HG03442 (cell line): Measurements from ENCODE around the gene TRPC4.
"Not testable (repeated sequence)": the region's sequence is repeated elsewhere in the genome, so short reads cannot be mapped to it uniquely, and the experiment has no call there.

Experiments
- ATAC-seq: cut with Tn5 transposase; IDR thresholded peaks from one replicate; pipeline ENCODE4 v1.9.1; 2021; ENCODE audit warnings: mild to moderate bottlenecking, moderate library complexity; ENCODE audit not compliant: unreplicated experiment

TRPC4 gene

DNA sequence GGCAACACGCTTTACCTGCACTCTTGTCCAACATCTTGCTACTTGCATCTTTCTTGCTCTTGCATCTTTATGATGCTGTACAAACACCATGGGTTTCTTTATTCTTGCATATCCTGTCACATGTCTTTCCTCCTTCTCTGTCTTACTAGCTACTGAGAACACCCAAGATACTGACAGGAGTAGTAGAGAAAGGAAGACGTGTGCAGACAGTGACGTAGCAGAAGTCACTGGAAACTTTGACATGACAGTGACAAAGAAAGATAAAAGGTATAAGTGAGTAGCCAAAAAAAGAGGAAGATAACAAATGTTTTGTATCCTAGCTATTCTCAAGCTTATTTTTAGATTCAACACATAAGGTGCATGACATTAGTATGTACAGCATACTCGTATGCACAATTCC is 34.2 kb downstream of the TRPC4 start:
- no peak for ATAC-seq

DNA sequence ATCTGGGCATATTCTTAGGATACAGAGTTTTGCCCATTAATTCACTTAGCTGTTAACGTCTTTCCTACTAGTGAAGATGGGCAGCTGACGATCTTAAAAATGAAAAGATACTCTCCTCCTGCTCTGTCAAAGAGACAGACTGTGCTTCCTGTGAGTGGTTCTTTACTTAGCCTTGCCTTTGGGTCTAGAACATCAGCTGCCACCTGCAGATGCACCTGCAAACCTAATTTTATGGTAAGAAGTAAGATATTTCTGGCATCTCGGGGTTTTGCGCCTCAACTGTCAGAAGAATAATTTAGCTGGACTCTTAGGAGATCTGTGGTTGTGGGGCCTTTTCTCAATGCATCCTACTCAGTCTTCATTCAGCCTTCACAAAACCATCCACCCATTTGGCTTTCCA is 36.2 kb downstream of the TRPC4 start:
- no peak for ATAC-seq

DNA sequence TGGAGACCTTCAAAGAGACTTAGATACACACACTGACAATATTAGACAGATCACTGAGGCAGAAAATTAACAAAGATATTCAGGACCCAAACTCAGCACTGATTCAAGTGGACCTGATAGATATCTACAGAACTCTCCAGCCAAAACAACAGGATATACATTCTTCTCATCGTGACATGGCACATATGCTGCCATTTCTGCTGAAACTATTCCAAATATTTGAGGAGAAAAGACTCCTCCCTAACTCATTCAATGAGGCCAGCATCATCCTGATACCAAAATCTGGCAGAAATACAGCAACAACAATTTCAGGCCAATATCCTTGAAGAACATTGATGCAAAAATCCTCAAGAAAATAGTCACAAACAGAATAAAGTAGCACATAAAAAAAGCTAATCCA is 53.3 kb downstream of the TRPC4 start:
- no peak for ATAC-seq

DNA sequence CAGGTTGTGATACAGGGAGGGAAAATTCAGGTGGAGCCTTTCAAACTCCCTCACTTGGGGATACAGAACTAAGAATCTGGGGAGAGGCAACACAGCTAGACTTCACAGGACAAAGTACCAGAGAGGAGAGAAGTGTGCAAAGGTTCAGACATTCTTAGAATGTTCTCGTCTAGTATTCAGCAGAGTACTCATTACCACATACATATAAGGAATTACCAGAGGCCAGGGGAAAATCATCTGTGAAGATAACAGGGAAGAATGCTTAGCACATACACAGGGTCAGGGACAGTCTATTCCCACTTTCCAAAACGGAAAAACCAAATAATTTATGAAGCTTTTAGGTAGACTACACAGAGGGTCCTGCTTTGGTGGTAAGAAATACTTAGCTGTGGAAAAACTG is 58.1 kb downstream of the TRPC4 start:
- no peak for ATAC-seq

DNA sequence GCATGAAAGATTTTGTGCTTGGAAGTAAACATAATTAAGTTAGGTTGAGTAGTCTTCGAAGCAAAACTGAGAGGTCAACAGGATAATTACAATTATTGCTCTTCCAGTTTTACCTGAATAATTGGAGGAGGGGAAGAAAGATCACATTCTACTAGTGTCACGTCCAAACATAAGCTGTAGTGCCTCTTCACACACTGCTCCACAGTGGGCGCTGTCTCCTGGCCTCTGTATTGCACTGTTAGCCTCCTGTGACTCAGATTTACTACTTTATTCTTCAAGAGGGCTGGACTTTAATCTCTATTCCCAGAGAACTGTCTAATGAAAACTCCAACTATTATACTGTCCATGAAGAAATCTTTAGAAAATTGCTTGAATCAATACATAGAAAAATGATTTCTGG is 62.9 kb downstream of the TRPC4 start:
- no peak for ATAC-seq

DNA sequence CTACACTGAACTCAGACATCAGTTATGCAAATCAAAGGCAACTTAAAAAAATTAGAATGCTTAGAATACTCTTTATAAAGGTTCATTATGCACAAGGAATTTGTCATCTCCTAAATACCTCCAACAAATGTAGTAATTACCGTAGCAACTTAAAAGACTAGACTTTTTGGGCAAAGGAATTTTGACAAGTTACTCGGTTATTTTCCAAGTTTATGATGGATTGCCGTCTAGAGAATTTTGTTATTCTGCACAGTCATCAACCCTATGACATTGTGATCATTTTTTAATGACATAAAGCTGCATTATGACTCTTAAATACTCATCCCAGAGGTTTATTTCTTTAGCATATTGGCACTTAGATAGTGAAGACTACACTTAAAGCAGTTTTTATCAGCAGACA is 71.9 kb downstream of the TRPC4 start:
- ATAC-seq = no peak

DNA sequence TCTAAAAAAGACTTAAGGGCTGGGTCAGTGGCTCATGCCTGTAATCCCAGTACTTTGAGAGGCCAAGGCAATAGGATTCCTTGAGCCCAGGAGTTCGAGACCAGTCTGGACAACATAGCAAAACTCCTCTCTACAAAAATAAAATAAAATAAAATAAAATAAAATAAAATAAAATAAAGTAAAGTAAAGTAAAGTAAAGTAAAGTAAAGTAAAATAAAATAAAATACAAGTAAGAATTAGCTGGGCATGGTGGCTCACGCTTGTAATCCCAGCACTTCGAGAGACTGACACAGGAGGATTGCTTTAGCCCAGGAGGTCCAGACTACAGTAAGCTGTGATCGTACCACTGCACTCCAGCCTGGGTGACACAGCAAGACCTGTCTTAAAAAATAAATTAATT is 72.8 kb downstream of the TRPC4 start:
- ATAC-seq = not testable (repeated sequence)

DNA sequence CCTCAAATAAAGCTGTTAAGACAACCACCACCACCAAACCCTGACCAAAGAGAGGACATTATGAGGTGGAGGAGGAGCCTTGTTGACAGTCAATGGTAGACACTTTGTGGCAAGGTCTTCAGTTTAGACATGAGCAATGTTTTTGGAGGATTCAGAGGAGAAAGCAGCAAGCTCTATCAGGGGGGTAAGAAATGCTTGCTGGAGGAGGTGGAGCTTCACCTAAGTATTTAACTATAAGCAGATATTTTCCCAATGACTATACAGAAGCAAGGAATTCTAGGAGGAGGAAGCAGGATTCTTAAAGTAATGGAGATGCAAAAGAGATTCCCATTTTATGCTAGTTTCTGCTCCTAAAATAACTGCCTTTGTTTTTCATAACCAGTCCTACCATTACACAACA is 74.2 kb downstream of the TRPC4 start:
- ATAC-seq = no peak

DNA sequence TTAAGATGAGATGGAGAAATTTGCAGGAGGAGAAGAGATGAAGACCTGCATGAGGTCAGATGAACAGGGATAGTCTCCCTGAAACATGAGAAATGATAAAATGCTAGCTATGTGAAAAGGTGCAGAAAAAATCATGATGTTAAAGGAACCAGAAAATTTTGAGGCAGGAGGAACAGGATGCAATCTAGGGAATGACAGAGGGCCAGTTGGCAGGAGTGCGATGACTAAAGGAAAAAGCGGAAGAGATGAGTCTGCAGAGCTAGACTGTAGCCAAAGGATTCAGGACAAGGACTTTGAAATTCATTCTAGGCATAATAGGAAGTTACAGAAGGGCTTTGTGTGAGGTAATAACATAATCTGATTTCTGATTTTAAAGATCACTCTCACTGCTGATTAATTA is 77.9 kb downstream of the TRPC4 start:
- no peak for ATAC-seq

GRCh38 chr13:37788346-37788745 is 81.2 kb downstream of the TRPC4 start:
- no peak for ATAC-seq

- ATAC-seq = no peak
Measured at GRCh38 chr13:37777676-37778075, 91.9 kb downstream of the TRPC4 start.

GRCh38 chr13:37775871-37776270 is 93.7 kb downstream of the TRPC4 start:
- no peak for ATAC-seq

GRCh38 chr13:37772644-37773043 is 96.9 kb downstream of the TRPC4 start:
- no peak for ATAC-seq

GRCh38 chr13:37769545-37769944 is 100.0 kb downstream of the TRPC4 start:
- ATAC-seq = no peak

DNA sequence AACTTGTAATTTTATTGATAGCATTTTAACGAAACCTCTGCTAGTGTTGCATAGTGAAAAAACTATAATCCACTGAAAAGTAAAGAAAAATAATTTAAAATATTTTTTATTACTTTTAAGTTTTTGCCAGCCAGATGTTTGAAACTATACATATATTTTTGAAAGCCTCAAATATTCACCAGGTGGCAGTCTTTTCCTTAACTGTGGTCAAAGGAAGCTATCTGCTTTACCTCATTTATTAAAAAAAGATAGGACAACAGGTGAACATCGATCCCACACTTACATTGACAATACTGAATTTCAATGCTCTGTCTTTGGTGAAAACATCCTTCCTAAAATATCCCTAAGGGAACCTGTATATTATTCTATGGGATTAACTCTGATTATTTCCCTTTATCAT is 100.5 kb downstream of the TRPC4 start:
- no peak for ATAC-seq

DNA sequence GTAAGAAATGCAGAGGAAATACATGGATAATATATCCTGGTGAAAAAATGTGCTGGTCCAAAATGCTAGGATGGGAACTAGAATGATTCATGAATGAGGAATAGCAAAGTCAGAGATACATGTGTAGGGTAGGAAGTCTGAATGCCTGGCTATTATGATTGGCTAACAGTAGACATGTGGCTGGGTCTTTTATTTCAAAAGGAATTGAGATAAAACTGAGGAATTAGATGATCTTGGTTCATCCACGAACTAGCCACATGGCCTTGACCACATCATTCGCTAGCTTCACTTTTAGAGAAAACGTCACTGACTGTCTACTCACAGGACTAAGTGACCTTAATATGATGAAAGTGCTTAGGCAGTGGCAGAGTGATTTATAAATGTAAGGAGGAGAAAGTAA is 103.1 kb downstream of the TRPC4 start:
- no peak for ATAC-seq

GRCh38 chr13:37755349-37755748 is 114.2 kb downstream of the TRPC4 start:
- ATAC-seq = no peak

DNA sequence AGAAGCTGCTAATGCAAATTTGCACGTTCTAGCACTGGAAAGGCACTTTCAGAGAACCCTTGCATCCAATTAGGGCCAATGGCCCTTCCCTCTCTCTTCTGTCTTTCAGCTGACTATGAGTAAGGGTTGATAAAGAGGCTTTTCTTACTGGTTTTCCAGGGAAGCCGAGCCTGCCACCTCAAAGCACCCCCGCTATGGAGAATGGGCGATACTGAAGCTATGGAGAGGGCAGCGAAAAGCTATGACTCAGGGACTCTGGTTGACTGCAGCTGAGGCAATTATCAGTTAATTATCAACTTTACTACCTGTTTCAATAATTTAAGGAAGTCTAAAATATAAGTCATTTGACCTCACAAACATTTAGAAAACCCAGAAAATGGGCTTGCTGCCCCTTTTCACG is 115.8 kb downstream of the TRPC4 start:
- ATAC-seq = no peak

DNA sequence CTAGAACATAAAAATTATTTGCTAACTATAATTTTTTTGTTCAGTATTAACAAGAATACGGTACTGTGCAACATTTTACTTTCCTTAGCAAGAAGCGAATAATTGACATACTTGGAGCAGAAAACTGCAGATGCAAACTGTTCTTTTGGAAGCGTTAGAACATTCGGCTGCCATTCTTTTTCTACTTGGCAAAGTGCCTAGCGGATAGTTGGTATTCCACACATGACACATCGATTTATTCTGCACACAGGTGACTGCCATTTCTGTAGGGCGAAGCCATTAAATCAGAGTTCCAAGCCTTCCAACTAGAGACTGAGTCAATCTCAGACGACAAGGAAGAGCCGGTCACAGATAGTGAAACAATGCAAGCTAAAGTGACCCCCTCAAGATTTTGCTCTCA is 117.4 kb downstream of the TRPC4 start:
- no peak for ATAC-seq

DNA sequence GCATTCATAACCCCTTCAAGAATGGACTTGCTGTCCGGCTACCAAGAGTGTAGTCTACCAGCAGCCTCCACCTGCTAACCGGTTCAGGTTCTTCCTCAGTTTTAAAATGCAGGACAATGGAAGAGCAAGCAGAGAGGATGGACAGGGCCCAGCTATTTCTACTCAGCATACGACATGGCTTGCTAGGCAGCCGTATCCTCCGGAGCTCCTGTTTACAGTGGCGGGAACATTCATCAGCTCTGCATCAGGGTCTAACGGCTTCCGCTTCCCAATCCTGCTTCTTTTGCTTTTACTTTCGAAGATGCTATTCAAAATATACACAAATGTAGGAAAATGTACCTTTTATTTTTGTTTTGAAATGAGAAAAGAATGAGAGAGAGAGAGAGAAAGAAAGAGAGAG is 118.5 kb downstream of the TRPC4 start:
- ATAC-seq = no peak

- no peak for ATAC-seq
Measured at GRCh38 chr13:37748913-37749312, 120.7 kb downstream of the TRPC4 start.

- ATAC-seq = no peak
Measured at GRCh38 chr13:37747071-37747612, 122.4 kb downstream of the TRPC4 start.

DNA sequence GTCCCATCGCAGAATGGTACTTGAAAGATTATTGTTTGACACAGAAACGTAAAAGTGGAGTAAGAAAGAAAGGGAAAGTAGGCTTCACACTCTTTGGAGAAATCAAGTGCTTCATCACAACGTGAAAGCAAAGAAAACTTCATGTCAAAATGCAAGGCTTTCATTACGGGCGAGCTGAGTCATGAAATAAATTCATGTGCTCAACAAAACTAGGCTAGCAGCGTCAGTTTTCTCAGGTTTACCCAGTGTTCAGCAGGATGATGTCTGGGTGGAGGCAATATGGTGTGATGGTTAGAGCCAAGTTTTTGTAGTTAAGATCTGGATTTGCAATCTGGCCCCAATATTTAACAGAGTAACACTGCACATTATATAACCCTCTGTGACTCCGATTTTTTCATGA is 128.0 kb downstream of the TRPC4 start:
- ATAC-seq = no peak

- no peak for ATAC-seq
Measured at GRCh38 chr13:37736045-37736444, 133.5 kb downstream of the TRPC4 start.
